Activated CD8-positive, alpha-beta T cell treated with anti-CD3 and anti-CD28 coated beads for 36 hours (primary cell): ENCODE measurements around the gene SP8. TPM values are rescaled to one million over a fixed set of nuclear protein-coding genes. Genes with fewer than 3 reads are reported as not detected.
"Not testable (repeated sequence)": the region's sequence is repeated elsewhere in the genome, so short reads cannot be mapped to it uniquely, and the experiment has no call there.

Experiments used
- ATAC-seq: fragments of 200-7000 bp; cut with Tn5 transposase; one replicate; pipeline ENCODE4 v1.10.0; 2021; ENCODE audit warnings: mild to moderate bottlenecking, moderate library complexity
- CTCF ChIA-PET: fragments of 350-600 bp; sonication (Branson Sonifier 250); formaldehyde crosslinking; loops from one replicate; lab custom pipeline; 2021; ENCODE audit warnings: antibody characterized with exemption; lab: Charles Lee
- POLR2A ChIA-PET: fragments of 350-600 bp; sonication (Branson Sonifier 250); formaldehyde crosslinking; loops from one replicate; lab custom pipeline; 2021; ENCODE audit warnings: antibody characterized with exemption; lab: Charles Lee
- DNase-seq: peaks from one replicate; pipeline ENCODE4 v3.0.0-alpha.2; 2020
- H3K27ac Mint-ChIP-seq: one replicate; pipeline ENCODE4 v1.8.0; 2021; ENCODE audit warnings: mild to moderate bottlenecking, mixed read lengths
- H3K27me3 Mint-ChIP-seq: one replicate; pipeline ENCODE4 v1.8.0; 2021; ENCODE audit warnings: mixed read lengths
- H3K36me3 Mint-ChIP-seq: one replicate; pipeline ENCODE4 v1.8.0; 2021; ENCODE audit warnings: low read depth, mixed read lengths
- H3K4me1 Mint-ChIP-seq: one replicate; pipeline ENCODE4 v1.8.0; 2021; ENCODE audit warnings: low read depth, mixed read lengths
- H3K4me3 Mint-ChIP-seq: one replicate; pipeline ENCODE4 v1.8.0; 2021; ENCODE audit warnings: mild to moderate bottlenecking, moderate library complexity, mixed read lengths
- H3K9me3 Mint-ChIP-seq: one replicate; pipeline ENCODE4 v1.8.0; 2021; ENCODE audit warnings: mixed read lengths
- intact Hi-C: fragments of 100-400 bp; cut with micrococcal nuclease; formaldehyde crosslinking; loops from one replicate; pipeline ENCODE4 v1.10.0; 2022
- total RNA-seq, 2 experiments: library from RNA; stranded (reverse); gene quantifications; one replicate each; pipeline ENCODE4 v1.2.3, GENCODE V29; 2021
- TF ChIP-seq, protein P1 (sequence below): fragments of 200-600 bp; IDR thresholded peaks from one replicate; pipeline ENCODE4 v1.8.0; 2022; ENCODE audit warnings: antibody characterized with exemption, mild to moderate bottlenecking

Gene SP8
- not detected for total RNA-seq

DNA sequence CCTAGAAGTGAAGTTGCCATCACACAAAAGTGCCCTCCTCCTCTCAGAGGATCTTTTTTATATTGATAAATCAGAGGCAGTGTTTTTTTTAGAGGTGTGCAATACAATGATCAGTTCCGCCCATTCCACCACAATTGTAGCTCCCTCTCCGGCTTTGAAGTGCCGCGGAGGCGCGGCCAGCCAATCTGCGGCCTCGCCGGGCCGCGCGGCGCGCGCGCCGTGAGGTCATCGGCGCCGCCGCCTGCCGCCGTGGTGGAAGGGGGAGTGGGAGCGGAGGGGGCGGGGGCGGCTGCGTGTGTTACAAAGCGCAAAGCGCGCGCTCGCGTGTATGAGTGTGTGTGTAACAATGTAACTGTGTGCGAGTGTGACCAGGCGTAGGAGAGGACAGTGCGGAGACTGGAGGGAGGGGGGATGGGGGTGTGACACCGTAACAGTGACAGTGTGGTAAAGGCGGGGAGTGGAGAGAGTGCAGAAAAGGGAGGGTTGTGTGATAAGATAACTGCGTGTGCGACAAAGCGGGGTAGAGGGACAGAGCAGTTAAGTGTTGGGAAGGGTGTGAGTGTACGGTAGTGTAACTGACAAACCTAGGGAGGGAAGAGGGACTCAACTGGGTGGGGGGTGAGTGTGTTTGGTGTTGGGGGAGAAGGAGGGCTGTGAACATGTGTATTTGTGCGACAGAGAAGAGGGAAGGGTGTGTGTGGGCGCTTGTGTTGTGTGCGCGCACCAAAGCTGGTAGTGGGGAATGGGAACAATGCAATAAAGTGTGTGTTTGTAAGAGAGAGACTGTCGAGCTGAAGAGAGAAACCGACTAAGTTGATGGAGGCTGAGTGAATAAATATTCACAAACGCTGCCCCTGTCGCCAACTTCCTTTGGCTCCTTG is at the start of gene SP8:
Gene SP8 (minus strand): TSS at position 108 of the 881 bp plus-strand sequence. CDS start 88 bp downstream, at position 20.
- Mint-ChIP-seq H3K27ac (no peak within 1 kb of the TSS), H3K27me3 (peaks cover 75% of the 10 kb centered on the region), H3K36me3 (peaks cover 4% of the 10 kb centered on the region), H3K4me1 (peaks cover 15% of the 10 kb centered on the region), H3K4me3 (peak within 1 kb of the TSS; percentile 58), H3K9me3 (peaks cover 8% of the 10 kb centered on the region)
- intact Hi-C loops, result loop anchor here (10.0 kb wide), 1 partner anchor 468 kb away; no protein-coding TSS in a partner anchor
- TF ChIP-seq, protein P1, sequence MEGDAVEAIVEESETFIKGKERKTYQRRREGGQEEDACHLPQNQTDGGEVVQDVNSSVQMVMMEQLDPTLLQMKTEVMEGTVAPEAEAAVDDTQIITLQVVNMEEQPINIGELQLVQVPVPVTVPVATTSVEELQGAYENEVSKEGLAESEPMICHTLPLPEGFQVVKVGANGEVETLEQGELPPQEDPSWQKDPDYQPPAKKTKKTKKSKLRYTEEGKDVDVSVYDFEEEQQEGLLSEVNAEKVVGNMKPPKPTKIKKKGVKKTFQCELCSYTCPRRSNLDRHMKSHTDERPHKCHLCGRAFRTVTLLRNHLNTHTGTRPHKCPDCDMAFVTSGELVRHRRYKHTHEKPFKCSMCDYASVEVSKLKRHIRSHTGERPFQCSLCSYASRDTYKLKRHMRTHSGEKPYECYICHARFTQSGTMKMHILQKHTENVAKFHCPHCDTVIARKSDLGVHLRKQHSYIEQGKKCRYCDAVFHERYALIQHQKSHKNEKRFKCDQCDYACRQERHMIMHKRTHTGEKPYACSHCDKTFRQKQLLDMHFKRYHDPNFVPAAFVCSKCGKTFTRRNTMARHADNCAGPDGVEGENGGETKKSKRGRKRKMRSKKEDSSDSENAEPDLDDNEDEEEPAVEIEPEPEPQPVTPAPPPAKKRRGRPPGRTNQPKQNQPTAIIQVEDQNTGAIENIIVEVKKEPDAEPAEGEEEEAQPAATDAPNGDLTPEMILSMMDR, result no peak
- DNase-seq (peak; percentile 40), ATAC-seq (peak; percentile 59)
- POLR2A ChIA-PET, result interaction anchor here (0.6 kb wide), 1 partner anchor 506 kb away, joined by 3 read pairs; no protein-coding TSS in a partner anchor
- CTCF ChIA-PET, result no interaction called here

DNA sequence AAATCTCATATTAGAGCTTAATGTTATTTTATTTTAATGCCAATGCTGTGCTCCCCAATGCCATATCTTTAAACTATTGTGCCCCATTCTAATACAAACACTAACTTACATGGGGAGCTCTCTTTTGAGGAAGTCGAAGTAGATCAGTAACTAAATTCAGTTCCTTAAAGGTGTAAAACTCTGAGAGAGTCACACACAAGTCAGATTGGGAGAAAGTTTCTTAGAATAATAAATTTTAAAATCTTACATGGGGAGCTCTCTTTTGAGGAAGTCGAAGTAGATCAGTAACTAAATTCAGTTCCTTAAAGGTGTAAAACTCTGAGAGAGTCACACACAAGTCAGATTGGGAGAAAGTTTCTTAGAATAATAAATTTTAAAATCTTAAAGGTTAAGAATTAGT is 49.7 kb upstream of the SP8 start:
- CTCF ChIA-PET, result interaction anchor here (0.8 kb wide), 1 partner anchor 11 kb away, joined by 3 read pairs; no protein-coding TSS in a partner anchor

DNA sequence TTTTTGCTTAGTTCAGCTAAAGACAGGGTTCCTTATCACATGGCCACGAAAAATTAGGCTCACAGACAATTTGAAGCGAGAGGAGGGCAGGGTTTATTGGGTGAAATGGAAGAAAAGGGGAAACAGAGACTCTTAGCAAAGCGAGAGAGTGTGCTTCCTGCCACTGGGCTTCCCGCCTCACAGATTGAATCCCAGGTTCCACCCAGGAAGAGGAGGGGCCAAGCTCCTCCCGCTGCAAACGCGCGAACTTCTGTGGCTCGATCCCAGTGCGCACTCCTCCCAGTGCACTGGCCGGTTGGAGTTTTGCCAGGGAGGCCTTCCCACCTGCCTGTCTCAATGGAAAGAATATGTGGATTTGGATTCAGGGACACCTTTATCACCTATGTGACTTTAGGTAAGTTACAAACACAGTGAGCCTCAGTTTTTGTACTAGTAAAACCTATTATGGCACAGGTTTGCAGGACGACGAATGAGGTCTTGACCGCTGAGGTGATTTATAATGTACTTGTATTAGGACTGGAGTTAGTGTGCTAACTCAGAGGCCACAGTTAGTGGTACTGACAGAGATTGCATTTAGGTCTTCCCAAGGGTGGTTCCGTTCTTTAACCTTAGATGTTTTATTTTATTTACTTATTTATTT is 48.5 kb upstream of the SP8 start:
- ChIA-PET POLR2A (no interaction called here), CTCF (no interaction called here)
- Mint-ChIP-seq H3K4me3 (no peak overlapping the region), H3K4me1 (no peaks in the 10 kb centered on the region), H3K27ac (no peak overlapping the region), H3K9me3 (no peaks in the 10 kb centered on the region), H3K27me3 (peaks cover 3% of the 10 kb centered on the region), H3K36me3 (no peaks in the 10 kb centered on the region)
- TF ChIP-seq, protein P1, result no peak
- no peak for ATAC-seq
- DNase-seq, result no peak
- intact Hi-C loops, result no loop called here

More for the DNA sequence above, 49.7 kb upstream of the SP8 start:
- H3K27me3 Mint-ChIP-seq, DNase-seq, intact Hi-C loops, H3K4me1 Mint-ChIP-seq, H3K4me3 Mint-ChIP-seq, H3K9me3 Mint-ChIP-seq, H3K27ac Mint-ChIP-seq, ATAC-seq, H3K36me3 Mint-ChIP-seq: not testable (repeated sequence)
- POLR2A ChIA-PET, result interaction anchor here (0.8 kb wide), 1 partner anchor 77 kb away, joined by 3 read pairs; no protein-coding TSS in a partner anchor

DNA sequence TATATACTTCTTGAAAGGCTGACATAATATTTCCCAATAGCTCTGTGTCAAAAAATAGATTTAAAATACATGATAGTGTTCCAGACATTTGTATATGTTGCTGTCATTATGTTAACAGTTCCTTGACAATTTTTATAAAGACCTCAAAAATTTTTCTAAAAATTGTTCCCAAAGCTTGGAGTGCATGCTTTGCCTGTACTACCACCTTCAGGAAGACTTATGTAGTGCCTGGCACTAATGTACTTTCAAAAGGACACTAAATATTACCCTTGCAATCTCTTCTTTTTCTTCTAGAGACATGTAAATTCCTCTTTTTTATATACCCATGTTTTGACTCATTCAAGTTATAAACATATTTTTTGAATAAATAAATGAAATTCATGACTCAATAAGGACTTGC is 48.0 kb upstream of the SP8 start:
- intact Hi-C loops, result no loop called here
- H3K4me3 Mint-ChIP-seq, result no peak overlapping the region
- H3K4me1 Mint-ChIP-seq, result no peaks in the 10 kb centered on the region
- ATAC-seq (no peak), DNase-seq (no peak)
- ChIA-PET POLR2A (no interaction called here), CTCF (no interaction called here)
- no peaks in the 10 kb centered on the region for H3K9me3 Mint-ChIP-seq
- H3K36me3 Mint-ChIP-seq, result no peaks in the 10 kb centered on the region
- peaks cover 3% of the 10 kb centered on the region for H3K27me3 Mint-ChIP-seq
- TF ChIP-seq, protein P1, result no peak
- no peak overlapping the region for H3K27ac Mint-ChIP-seq

DNA sequence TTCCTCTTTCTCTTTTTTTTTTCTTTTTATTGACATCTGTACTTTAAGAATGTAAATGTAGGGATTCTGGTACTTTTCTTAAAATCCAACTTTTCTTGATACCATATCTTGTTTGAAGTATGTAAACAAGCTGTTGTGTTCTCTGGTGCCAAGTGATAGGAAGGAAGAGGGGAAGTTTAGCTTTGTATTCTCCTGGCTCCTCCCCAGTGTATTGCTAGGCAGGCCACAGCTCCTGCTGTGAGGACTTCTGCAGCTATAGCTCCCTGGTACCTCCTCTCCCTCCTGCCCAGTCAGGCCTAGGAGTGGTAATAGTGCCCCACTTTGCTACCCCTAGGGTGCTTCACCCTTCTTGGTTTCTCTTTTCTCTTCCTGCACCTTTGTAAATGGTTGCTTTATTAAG is 45.3 kb upstream of the SP8 start:
- DNase-seq (no peak), ATAC-seq (no peak)
- Mint-ChIP-seq H3K9me3 (no peaks in the 10 kb centered on the region), H3K4me1 (no peaks in the 10 kb centered on the region), H3K36me3 (no peaks in the 10 kb centered on the region), H3K27me3 (peaks cover 3% of the 10 kb centered on the region), H3K4me3 (no peak overlapping the region), H3K27ac (no peak overlapping the region)
- intact Hi-C loops, result no loop called here
- TF ChIP-seq, protein P1, result no peak
- CTCF ChIA-PET, result no interaction called here
- POLR2A ChIA-PET, result no interaction called here
